ENCODE measurements around the gene ANO2. TPM values are rescaled to one million over a fixed set of nuclear protein-coding genes. Genes with fewer than 3 reads are reported as not detected.

Gene ANO2
- total RNA-seq, 1 experiment from 2014 or later = not detected

GRCh38 chr12:5807514-5808219 is 137.4 kb downstream of the ANO2 start:
- Histone ChIP-seq H4K20me1 (ENCODE audit: low read length) (no peaks in the 10 kb centered on the region), H3K9me3 (ENCODE audit: low read length) (no peaks in the 10 kb centered on the region), H2AFZ (ENCODE audit: low read length) (no peak overlapping the region), H3K9me2 (replicated peaks; ENCODE audit: low read length) (no peaks in the 10 kb centered on the region), H3K4me1 (ENCODE audit: insufficient read depth, low read length) (peaks cover 31% of the 10 kb centered on the region; the same call in 1 of the 2 replicates), H3K9ac (ENCODE audit: low read length) (peak overlapping the region; percentile 38), H3K79me2 (ENCODE audit: low read length) (no peaks in the 10 kb centered on the region), H3K36me3 (ENCODE audit: low read depth, low read length) (no peaks in the 10 kb centered on the region), H3F3A (ENCODE audit: low read length, unreplicated experiment) (no peaks in the 10 kb centered on the region), H3K27me3 (ENCODE audit: low read length) (peaks cover 7% of the 10 kb centered on the region; the same call in 1 of the 2 replicates), H3K4me2 (ENCODE audit: low read length) (peak overlapping the region; percentile 37), H3K27ac (ENCODE audit: low read length) (peak overlapping the region; percentile 77), H3K4me3 (ENCODE audit: low read length) (no peak overlapping the region)
- ChIA-PET POLR2A (ENCODE audit: unreplicated experiment) (no interaction called here), CTCF (no interaction called here)
- DNase-seq = peak; percentile 39
- intact Hi-C loops (cut with micrococcal nuclease) = no loop called here
- no peak for ATAC-seq
- no TSS peak for BruUV-seq (replicated peaks)
- TF ChIP-seq EZH2phosphoT487 (IDR thresholded peaks at IDR 0.05; ENCODE audit: borderline replicate concordance, low read length) (no peak), EZH2 (IDR thresholded peaks at IDR 0.05; ENCODE audit: low read length, unreplicated experiment) (no peak)
- TF ChIP-seq, protein P1, sequence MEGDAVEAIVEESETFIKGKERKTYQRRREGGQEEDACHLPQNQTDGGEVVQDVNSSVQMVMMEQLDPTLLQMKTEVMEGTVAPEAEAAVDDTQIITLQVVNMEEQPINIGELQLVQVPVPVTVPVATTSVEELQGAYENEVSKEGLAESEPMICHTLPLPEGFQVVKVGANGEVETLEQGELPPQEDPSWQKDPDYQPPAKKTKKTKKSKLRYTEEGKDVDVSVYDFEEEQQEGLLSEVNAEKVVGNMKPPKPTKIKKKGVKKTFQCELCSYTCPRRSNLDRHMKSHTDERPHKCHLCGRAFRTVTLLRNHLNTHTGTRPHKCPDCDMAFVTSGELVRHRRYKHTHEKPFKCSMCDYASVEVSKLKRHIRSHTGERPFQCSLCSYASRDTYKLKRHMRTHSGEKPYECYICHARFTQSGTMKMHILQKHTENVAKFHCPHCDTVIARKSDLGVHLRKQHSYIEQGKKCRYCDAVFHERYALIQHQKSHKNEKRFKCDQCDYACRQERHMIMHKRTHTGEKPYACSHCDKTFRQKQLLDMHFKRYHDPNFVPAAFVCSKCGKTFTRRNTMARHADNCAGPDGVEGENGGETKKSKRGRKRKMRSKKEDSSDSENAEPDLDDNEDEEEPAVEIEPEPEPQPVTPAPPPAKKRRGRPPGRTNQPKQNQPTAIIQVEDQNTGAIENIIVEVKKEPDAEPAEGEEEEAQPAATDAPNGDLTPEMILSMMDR (conservative IDR thresholded peaks at IDR 0.05; ENCODE audit: low read depth, low read length) = no peak

DNA sequence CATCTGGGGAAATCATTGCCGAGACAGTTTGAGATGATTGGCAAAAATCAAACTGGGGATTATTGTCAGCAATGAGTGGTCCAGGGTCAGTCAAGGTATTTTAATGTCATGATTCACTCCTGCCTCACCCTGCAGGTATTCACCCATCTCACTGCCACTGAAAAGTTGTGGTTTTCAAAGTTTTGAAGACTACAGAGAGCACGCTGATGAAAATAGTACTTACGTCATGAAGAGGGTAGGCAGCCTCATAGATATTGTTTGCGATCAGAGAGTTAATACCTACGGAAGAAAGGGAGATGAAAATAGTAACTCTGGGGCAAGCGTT is 138.0 kb downstream of the ANO2 start:
- H3K27ac ChIP-seq (ENCODE audit: low read length) = peak overlapping the region; percentile 77
- TF ChIP-seq, protein P1 (conservative IDR thresholded peaks at IDR 0.05; ENCODE audit: low read depth, low read length) = no peak
- TF ChIP-seq EZH2 (IDR thresholded peaks at IDR 0.05; ENCODE audit: low read length, unreplicated experiment) = no peak
- TF ChIP-seq EZH2phosphoT487 (IDR thresholded peaks at IDR 0.05; ENCODE audit: borderline replicate concordance, low read length) = no peak
- no peaks in the 10 kb centered on the region for H3K9me2 ChIP-seq (replicated peaks; ENCODE audit: low read length)
- no peaks in the 10 kb centered on the region for H4K20me1 ChIP-seq (ENCODE audit: low read length)
- ChIA-PET CTCF (no interaction called here), POLR2A (ENCODE audit: unreplicated experiment) (no interaction called here)
- peaks cover 7% of the 10 kb centered on the region; the same call in 1 of the 2 replicates for H3K27me3 ChIP-seq (ENCODE audit: low read length)
- no peak overlapping the region for H2AFZ ChIP-seq (ENCODE audit: low read length)
- H3K36me3 ChIP-seq (ENCODE audit: low read depth, low read length) = no peaks in the 10 kb centered on the region
- no peaks in the 10 kb centered on the region for H3K79me2 ChIP-seq (ENCODE audit: low read length)
- H3K4me3 ChIP-seq (ENCODE audit: low read length) = no peak overlapping the region
- peak overlapping the region; percentile 46 for H3K4me2 ChIP-seq (ENCODE audit: low read length)
- no peaks in the 10 kb centered on the region for H3F3A ChIP-seq (ENCODE audit: low read length, unreplicated experiment)
- intact Hi-C loops (cut with micrococcal nuclease) = no loop called here
- peaks cover 31% of the 10 kb centered on the region; the same call in 1 of the 2 replicates for H3K4me1 ChIP-seq (ENCODE audit: insufficient read depth, low read length)
- H3K9ac ChIP-seq (ENCODE audit: low read length) = peak overlapping the region; percentile 38; the same call in 1 of the 2 replicates
- no peaks in the 10 kb centered on the region for H3K9me3 ChIP-seq (ENCODE audit: low read length)
- ATAC-seq = no peak
- no TSS peak for BruUV-seq (replicated peaks)
- peak; percentile 62 for DNase-seq

DNA sequence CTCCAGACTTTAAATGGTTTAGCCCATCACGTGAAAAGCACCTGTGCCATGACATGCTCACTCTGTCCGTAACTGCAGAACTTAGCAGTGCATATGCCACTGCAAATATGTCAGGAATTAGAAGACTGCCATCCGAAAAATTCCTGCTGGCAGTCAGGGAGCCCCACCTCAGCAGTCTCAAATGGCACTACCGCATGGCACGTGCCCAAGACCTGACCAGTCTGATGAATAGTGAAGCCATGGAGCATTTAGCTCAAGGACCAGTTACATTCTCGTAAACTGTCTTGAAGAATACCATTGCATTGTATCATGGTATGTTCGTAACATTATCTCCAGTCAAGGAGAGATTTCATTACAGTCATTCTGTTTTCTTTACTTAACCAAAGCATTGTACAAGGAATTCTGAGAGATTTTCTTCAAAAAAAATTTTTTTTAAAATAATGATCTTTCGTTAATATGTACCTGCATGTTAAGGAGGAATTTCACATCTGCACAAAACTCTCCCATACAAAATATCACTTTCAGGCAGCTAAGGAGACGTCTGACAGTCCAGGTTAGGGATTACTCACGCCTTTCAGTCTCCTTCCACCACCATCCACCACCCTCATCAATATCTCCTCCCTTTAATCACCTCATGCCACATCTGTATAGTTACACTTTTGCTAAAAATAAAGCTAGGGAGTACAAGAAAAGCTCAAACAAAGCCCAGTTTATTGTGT is 138.5 kb downstream of the ANO2 start:
- no peaks in the 10 kb centered on the region for H3F3A ChIP-seq (ENCODE audit: low read length, unreplicated experiment)
- ChIA-PET POLR2A (ENCODE audit: unreplicated experiment) (no interaction called here), CTCF (no interaction called here)
- TF ChIP-seq, protein P1 (conservative IDR thresholded peaks at IDR 0.05; ENCODE audit: low read depth, low read length) = no peak
- TF ChIP-seq EZH2 (IDR thresholded peaks at IDR 0.05; ENCODE audit: low read length, unreplicated experiment) (no peak), EZH2phosphoT487 (IDR thresholded peaks at IDR 0.05; ENCODE audit: borderline replicate concordance, low read length) (no peak)
- BruUV-seq (replicated peaks) = no TSS peak
- peaks cover 31% of the 10 kb centered on the region; the same call in 1 of the 2 replicates for H3K4me1 ChIP-seq (ENCODE audit: insufficient read depth, low read length)
- H3K9me3 ChIP-seq (ENCODE audit: low read length) = no peaks in the 10 kb centered on the region
- H3K9me2 ChIP-seq (replicated peaks; ENCODE audit: low read length) = no peaks in the 10 kb centered on the region
- peak overlapping the region; percentile 46 for H3K4me2 ChIP-seq (ENCODE audit: low read length)
- H3K27me3 ChIP-seq (ENCODE audit: low read length) = peaks cover 7% of the 10 kb centered on the region; the same call in 1 of the 2 replicates
- H4K20me1 ChIP-seq (ENCODE audit: low read length) = no peaks in the 10 kb centered on the region
- H3K79me2 ChIP-seq (ENCODE audit: low read length) = no peaks in the 10 kb centered on the region
- H3K36me3 ChIP-seq (ENCODE audit: low read depth, low read length) = no peaks in the 10 kb centered on the region
- ATAC-seq (no peak), DNase-seq (peak; percentile 66)
- peak overlapping the region; percentile 70 for H3K27ac ChIP-seq (ENCODE audit: low read length)
- H2AFZ ChIP-seq (ENCODE audit: low read length) = no peak overlapping the region
- H3K9ac ChIP-seq (ENCODE audit: low read length) = no peak overlapping the region
- H3K4me3 ChIP-seq (ENCODE audit: low read length) = no peak overlapping the region
- intact Hi-C loops (cut with micrococcal nuclease) = no loop called here
